ENCODE results near the gene TREML1.

DNA sequence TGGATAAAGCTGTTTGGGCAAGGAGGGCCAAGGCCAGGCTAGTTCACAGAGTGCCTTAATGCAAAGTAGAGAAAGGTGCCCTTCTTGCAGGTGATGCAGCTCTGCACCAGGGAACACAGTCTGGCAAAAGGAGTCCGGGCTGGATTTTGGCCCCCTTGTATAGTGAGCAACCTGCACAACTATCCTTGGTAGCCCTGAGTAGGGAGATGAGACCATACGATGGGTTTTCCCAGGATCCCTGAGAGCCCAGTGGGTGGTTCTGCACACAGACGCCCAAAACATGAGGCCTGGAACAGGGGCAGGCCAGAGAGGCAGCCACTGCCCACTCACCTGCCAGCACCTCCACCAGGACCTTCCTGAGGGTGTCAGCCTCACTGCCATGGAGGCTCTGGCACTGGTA lies 6.8 kb upstream of the TREML1 start:
- TF ChIP-seq, protein P1, sequence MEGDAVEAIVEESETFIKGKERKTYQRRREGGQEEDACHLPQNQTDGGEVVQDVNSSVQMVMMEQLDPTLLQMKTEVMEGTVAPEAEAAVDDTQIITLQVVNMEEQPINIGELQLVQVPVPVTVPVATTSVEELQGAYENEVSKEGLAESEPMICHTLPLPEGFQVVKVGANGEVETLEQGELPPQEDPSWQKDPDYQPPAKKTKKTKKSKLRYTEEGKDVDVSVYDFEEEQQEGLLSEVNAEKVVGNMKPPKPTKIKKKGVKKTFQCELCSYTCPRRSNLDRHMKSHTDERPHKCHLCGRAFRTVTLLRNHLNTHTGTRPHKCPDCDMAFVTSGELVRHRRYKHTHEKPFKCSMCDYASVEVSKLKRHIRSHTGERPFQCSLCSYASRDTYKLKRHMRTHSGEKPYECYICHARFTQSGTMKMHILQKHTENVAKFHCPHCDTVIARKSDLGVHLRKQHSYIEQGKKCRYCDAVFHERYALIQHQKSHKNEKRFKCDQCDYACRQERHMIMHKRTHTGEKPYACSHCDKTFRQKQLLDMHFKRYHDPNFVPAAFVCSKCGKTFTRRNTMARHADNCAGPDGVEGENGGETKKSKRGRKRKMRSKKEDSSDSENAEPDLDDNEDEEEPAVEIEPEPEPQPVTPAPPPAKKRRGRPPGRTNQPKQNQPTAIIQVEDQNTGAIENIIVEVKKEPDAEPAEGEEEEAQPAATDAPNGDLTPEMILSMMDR (conservative IDR thresholded peaks at IDR 0.05; ENCODE audit: low read depth, low read length): no peak
- no peak for TF ChIP-seq EZH2 (IDR thresholded peaks at IDR 0.05; ENCODE audit: borderline replicate concordance, low read depth, low read length, poor library complexity, severe bottlenecking)

All from A673 (cell line).